ENCODE measurements around the gene THSD7A.
A peak's percentile ranks its signal among the peaks of the same experiment; 100 is the strongest.

THSD7A gene, protein sequence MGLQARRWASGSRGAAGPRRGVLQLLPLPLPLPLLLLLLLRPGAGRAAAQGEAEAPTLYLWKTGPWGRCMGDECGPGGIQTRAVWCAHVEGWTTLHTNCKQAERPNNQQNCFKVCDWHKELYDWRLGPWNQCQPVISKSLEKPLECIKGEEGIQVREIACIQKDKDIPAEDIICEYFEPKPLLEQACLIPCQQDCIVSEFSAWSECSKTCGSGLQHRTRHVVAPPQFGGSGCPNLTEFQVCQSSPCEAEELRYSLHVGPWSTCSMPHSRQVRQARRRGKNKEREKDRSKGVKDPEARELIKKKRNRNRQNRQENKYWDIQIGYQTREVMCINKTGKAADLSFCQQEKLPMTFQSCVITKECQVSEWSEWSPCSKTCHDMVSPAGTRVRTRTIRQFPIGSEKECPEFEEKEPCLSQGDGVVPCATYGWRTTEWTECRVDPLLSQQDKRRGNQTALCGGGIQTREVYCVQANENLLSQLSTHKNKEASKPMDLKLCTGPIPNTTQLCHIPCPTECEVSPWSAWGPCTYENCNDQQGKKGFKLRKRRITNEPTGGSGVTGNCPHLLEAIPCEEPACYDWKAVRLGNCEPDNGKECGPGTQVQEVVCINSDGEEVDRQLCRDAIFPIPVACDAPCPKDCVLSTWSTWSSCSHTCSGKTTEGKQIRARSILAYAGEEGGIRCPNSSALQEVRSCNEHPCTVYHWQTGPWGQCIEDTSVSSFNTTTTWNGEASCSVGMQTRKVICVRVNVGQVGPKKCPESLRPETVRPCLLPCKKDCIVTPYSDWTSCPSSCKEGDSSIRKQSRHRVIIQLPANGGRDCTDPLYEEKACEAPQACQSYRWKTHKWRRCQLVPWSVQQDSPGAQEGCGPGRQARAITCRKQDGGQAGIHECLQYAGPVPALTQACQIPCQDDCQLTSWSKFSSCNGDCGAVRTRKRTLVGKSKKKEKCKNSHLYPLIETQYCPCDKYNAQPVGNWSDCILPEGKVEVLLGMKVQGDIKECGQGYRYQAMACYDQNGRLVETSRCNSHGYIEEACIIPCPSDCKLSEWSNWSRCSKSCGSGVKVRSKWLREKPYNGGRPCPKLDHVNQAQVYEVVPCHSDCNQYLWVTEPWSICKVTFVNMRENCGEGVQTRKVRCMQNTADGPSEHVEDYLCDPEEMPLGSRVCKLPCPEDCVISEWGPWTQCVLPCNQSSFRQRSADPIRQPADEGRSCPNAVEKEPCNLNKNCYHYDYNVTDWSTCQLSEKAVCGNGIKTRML (N-terminal part only)

GRCh38 chr7:11831736-11832495 is at the start of gene THSD7A:
THSD7A (minus strand) TSS chr7:11832198; CDS start chr7:11831946, 252 bp downstream.
- DNase-seq (ENCODE audit: low read depth), result no peak
- peak within 1 kb of the TSS; percentile 45 for H3K4me3 ChIP-seq (ENCODE audit: low read depth, low read length)
- TF ChIP-seq, protein P1, sequence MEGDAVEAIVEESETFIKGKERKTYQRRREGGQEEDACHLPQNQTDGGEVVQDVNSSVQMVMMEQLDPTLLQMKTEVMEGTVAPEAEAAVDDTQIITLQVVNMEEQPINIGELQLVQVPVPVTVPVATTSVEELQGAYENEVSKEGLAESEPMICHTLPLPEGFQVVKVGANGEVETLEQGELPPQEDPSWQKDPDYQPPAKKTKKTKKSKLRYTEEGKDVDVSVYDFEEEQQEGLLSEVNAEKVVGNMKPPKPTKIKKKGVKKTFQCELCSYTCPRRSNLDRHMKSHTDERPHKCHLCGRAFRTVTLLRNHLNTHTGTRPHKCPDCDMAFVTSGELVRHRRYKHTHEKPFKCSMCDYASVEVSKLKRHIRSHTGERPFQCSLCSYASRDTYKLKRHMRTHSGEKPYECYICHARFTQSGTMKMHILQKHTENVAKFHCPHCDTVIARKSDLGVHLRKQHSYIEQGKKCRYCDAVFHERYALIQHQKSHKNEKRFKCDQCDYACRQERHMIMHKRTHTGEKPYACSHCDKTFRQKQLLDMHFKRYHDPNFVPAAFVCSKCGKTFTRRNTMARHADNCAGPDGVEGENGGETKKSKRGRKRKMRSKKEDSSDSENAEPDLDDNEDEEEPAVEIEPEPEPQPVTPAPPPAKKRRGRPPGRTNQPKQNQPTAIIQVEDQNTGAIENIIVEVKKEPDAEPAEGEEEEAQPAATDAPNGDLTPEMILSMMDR (IDR thresholded peaks at IDR 0.05; ENCODE audit: control insufficient read depth, extremely low read depth, insufficient read depth), result peak; percentile 46

GRCh38 chr7:11881680-11882079 is 49.7 kb upstream of the THSD7A start:
- H3K4me3 ChIP-seq (ENCODE audit: low read depth, low read length), result no peak overlapping the region
- DNase-seq (ENCODE audit: low read depth), result no peak
- TF ChIP-seq, protein P1 (IDR thresholded peaks at IDR 0.05; ENCODE audit: control insufficient read depth, extremely low read depth, insufficient read depth), result no peak

- no peak overlapping the region for H3K4me3 ChIP-seq (ENCODE audit: low read depth, low read length)
- DNase-seq (ENCODE audit: low read depth), result no peak
- TF ChIP-seq, protein P1 (IDR thresholded peaks at IDR 0.05; ENCODE audit: control insufficient read depth, extremely low read depth, insufficient read depth), result no peak
Observed at GRCh38 chr7:11875635-11876034, 43.6 kb upstream of the THSD7A start.

DNA sequence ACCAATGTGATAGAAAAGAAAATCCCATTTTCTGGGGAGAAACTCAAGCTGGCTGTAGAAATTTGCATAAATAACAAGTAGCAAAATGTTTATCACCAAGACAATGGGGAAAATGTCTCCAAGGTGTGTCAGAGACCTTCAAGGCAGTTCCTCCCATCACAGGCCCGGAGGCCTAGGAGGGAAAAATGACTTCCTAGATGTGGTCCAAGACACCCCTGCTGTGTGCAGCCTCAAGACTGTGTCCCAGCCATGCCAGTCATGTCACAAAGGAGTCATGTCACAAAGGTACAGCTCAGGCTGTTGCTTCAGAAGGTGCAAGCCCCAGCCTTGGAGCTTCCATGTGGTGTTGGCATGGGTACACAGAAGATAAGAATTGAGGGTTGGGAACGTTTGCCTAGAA is 33.7 kb upstream of the THSD7A start:
- no peak for DNase-seq (ENCODE audit: low read depth)
- TF ChIP-seq, protein P1 (IDR thresholded peaks at IDR 0.05; ENCODE audit: control insufficient read depth, extremely low read depth, insufficient read depth), result no peak
- no peak overlapping the region for H3K4me3 ChIP-seq (ENCODE audit: low read depth, low read length)

DNA sequence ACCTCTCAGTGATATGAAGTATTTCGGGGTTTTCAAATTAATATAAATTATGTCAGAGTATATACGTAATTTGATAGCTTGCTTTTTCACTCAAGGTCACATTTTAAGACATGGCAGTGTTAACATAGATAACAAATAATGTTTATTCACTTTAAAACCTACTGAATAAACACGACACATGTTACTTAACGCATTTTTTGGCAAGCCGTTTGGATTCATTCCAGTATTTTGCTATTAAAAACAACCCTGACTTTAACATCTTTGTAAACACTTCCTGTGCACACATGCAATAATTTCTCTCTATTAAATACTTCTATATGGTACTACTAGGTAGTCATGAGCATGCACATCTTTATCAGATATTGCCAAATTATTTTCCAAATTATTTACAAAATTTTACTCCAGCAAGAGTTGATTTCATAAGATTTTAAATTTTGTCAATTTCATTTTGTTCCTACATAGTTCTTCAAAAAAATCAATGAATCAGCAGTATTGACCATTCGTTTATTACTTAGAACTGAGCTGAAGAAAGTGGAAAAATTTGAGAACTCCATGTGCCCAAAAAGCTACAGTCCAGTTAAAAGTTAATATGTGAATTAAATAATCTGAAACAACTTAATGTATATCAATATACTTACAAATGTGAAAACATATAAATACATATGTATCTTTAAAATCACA is 26.8 kb upstream of the THSD7A start:
- peak; percentile 96 for DNase-seq (ENCODE audit: low read depth)

More for the DNA sequence above, 26.8 kb upstream of the THSD7A start:
- TF ChIP-seq, protein P1 (IDR thresholded peaks at IDR 0.05; ENCODE audit: control insufficient read depth, extremely low read depth, insufficient read depth), result no peak
- H3K4me3 ChIP-seq (ENCODE audit: low read depth, low read length), result no peak overlapping the region

Measured in LNCaP clone FGC (cell line).